Measurements from ENCODE around the gene HSPA1A. TPM values are rescaled to one million over a fixed set of nuclear protein-coding genes. Genes with fewer than 3 reads are reported as not detected.

The HSPA1A gene
- total RNA-seq, 1 donor from 2014 or later = 345 TPM

DNA sequence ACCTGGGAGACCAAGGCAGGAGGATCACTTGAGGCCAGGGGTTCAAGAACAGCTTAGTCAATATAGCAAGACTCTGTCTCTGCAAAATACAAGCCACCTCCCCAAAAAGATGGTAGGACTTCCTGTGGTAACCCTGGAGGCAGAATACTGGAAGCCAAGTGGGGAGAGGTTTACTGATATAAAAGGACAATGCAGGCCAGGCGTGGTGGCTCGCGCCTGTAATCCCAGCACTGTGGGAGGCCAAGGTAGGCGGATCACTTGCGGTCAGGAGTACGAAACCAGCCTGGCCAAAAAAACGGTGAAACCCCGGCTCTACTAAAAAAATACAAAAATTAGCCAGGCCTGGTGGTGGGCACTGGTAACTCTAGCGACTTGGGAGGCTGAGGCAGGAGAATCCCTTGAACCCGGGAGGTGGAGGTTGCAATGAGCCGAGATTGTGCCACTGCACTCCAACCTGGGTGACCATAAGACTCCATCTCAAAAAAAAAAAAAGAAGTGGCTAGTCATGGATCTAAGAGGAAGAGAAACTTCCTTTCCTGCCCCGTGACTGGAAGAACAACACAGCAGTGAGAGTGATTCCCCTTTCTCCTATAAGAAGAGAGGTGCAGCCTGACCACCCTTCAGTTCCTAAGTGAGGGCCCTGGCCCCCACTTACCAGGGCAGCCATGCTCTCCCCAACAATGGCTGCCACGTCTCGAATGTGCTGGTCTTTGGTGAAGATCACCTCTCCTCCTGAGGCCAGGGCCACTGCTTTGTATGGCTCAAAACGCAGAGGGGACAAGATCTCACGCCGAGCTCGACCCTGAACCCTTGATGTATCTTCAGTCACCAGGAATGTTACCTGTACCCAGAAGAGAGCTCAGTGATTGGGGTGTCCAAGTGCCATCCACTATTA is 46.7 kb upstream of the HSPA1A start:
- intact Hi-C loops (cut with DNase I) = no loop called here

GRCh38 chr6:31769684-31770371 is 45.5 kb upstream of the HSPA1A start:
- Histone ChIP-seq H3K4me3 (no peak overlapping the region), H3K36me3 (no peaks in the 10 kb centered on the region), H3K9me3 (no peaks in the 10 kb centered on the region), H3K4me1 (no peaks in the 10 kb centered on the region), H3K27ac (no peak overlapping the region), H3K27me3 (no peaks in the 10 kb centered on the region)
- no peak for TF ChIP-seq POLR2AphosphoS5 (IDR thresholded peaks at IDR 0.05; ENCODE audit: insufficient read depth in 1 of 2, low read depth in 1 of 2)
- no peak for TF ChIP-seq POLR2A (IDR thresholded peaks at IDR 0.05)
- TF ChIP-seq, protein P1, sequence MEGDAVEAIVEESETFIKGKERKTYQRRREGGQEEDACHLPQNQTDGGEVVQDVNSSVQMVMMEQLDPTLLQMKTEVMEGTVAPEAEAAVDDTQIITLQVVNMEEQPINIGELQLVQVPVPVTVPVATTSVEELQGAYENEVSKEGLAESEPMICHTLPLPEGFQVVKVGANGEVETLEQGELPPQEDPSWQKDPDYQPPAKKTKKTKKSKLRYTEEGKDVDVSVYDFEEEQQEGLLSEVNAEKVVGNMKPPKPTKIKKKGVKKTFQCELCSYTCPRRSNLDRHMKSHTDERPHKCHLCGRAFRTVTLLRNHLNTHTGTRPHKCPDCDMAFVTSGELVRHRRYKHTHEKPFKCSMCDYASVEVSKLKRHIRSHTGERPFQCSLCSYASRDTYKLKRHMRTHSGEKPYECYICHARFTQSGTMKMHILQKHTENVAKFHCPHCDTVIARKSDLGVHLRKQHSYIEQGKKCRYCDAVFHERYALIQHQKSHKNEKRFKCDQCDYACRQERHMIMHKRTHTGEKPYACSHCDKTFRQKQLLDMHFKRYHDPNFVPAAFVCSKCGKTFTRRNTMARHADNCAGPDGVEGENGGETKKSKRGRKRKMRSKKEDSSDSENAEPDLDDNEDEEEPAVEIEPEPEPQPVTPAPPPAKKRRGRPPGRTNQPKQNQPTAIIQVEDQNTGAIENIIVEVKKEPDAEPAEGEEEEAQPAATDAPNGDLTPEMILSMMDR (IDR thresholded peaks at IDR 0.05) = peak in 2 of 3 experiments; percentile 26 to 61
- intact Hi-C loops (cut with DNase I) = no loop called here
- DNase-seq (ENCODE audit: extremely low spot score in 2 of 2) = no peak

More for the DNA sequence above, 46.7 kb upstream of the HSPA1A start:
- no peaks in the 10 kb centered on the region for H3K27me3 ChIP-seq
- H3K27ac ChIP-seq = no peak overlapping the region
- H3K4me3 ChIP-seq = no peak overlapping the region
- DNase-seq (ENCODE audit: extremely low spot score in 2 of 2) = no peak
- no peaks in the 10 kb centered on the region for H3K9me3 ChIP-seq
- H3K36me3 ChIP-seq = no peaks in the 10 kb centered on the region
- H3K4me1 ChIP-seq = no peaks in the 10 kb centered on the region
- TF ChIP-seq POLR2AphosphoS5 (IDR thresholded peaks at IDR 0.05; ENCODE audit: insufficient read depth in 1 of 2, low read depth in 1 of 2) (no peak), POLR2A (IDR thresholded peaks at IDR 0.05) (no peak)
- TF ChIP-seq, protein P1 (IDR thresholded peaks at IDR 0.05) = no peak

DNA sequence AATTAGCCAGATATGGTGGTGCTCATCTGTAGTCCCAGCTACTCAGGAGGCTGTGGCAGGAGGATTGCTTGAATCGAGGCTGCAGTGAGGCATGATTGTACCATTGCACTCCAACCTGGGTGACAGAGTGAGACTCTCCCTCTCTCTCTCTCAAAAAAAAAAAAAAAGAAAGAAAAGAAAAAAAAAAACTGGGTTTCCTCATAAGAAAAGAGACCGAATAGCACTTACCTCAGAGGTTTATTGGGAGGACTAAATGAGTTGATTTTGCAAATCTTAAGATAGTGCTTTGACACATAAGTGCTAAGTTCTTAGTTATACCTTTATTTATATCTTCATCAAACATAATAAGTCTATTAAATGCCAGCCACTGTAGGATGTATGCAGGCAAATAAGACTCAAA is 44.5 kb upstream of the HSPA1A start:
- Histone ChIP-seq H3K9me3 (no peaks in the 10 kb centered on the region), H3K27ac (no peak overlapping the region), H3K4me3 (no peak overlapping the region), H3K4me1 (no peaks in the 10 kb centered on the region), H3K36me3 (no peaks in the 10 kb centered on the region), H3K27me3 (no peaks in the 10 kb centered on the region)
- intact Hi-C loops (cut with DNase I) = no loop called here
- DNase-seq (ENCODE audit: extremely low spot score in 2 of 2) = no peak
- TF ChIP-seq POLR2A (IDR thresholded peaks at IDR 0.05) = no peak
- TF ChIP-seq POLR2AphosphoS5 (IDR thresholded peaks at IDR 0.05; ENCODE audit: insufficient read depth in 1 of 2, low read depth in 1 of 2) = no peak
- TF ChIP-seq, protein P1 (IDR thresholded peaks at IDR 0.05) = no peak

DNA sequence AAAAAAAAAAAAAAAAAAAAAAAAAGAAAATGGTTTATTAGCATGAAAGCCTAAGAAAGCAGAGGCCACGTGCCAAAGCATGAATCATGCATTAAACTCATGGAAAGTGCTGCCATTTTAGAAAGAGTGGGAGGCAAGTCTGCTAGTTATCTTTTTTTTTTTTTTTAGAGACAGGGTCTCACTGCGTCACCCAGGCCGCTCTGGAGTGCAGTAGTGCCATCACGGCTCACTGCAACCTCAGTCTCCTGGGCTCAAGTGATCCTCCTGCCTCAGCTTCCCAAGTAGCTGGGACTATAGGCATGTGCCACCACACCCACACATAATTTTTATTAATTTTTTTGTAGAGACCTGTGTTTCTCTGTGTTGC is 43.4 kb upstream of the HSPA1A start:
- no peak overlapping the region for H3K27ac ChIP-seq
- intact Hi-C loops (cut with DNase I) = no loop called here
- H3K36me3 ChIP-seq = no peaks in the 10 kb centered on the region
- no peak overlapping the region for H3K4me3 ChIP-seq
- no peaks in the 10 kb centered on the region for H3K27me3 ChIP-seq
- TF ChIP-seq POLR2AphosphoS5 (IDR thresholded peaks at IDR 0.05; ENCODE audit: insufficient read depth in 1 of 2, low read depth in 1 of 2) (no peak), POLR2A (IDR thresholded peaks at IDR 0.05) (no peak)
- TF ChIP-seq, protein P1 (IDR thresholded peaks at IDR 0.05) = no peak
- peaks cover 6% of the 10 kb centered on the region for H3K4me1 ChIP-seq
- no peak for DNase-seq (ENCODE audit: extremely low spot score in 2 of 2)
- no peaks in the 10 kb centered on the region for H3K9me3 ChIP-seq
